Right kidney (tissue), 1 donor: Measurements from ENCODE around the gene PLEKHA7.
"Not testable (repeated sequence)": the region's sequence is repeated elsewhere in the genome, so short reads cannot be mapped to it uniquely, and the experiment has no call there.

Source experiments
- DNase-seq: peaks from one replicate; pipeline ENCODE4 v3.0.0-alpha.2; 2016

The PLEKHA7 gene

DNA sequence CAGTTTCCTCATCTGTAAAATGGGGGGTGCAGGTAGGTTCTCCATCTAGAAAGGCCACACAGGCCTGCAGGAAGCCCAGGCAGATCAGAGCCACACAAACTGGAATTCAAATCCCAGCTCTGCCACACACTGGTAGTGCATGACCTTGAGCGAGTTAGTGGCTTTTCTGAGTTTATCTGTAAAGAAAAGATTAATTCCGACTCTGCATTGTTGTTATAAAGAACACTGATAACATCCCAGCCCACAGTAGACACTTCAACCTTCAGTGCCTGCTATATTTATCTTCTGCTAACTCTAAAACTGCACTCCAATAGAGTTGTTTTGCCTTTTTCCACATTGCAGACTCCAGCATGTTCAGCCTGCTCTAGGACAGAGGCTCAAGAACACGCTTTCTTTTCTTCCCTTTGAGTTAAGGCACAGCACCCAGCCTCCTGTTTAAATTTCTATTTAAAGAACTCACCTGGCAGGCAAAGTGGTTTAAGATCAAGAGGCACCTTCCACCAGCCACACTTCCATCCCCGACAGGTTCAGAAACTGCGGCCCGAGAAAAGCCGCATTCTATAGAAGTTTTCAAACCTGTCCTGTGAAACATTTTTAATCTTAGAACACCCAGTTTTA, 133.9 kb downstream of the PLEKHA7 start:
- DNase-seq = no peak

DNA sequence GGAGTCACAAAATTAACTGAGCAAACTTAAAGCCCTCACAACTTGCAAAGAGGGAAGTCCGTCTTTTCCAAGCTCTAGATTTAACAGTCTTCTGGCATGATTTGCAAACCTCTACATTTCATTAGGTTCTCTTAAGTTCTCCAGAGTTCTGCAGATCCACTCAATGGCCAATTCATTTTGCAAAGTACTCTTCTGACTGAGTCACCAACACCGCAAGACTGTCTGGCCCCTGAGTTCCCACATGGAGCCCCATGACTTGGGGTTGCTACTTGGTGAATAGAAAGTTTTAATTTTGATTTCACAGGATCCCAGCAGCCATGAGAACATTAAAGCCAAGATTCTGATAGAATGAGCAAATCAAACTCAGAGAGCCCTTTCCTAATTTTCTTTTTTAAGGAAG, 134.5 kb downstream of the PLEKHA7 start:
- DNase-seq = no peak

DNA sequence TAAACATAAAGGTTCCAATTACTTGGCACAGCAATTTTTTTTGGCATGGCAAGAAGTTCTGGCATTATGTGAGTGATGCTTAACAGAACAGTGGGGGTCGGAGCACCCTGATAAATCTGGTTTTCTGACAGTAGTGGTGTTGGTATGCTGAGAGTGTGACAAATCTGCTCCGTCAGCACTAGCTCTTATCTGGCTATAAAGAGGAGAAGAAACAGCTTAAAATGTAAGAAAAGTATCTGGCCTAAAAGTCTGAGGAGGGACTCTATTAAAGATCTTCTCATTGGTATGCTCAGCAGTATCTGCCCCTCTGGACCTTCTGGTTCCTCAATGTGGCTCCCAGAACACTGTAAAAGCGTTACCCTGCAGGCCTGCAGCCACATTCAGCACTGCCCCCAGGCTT, 137.4 kb downstream of the PLEKHA7 start:
- no peak for DNase-seq

DNA sequence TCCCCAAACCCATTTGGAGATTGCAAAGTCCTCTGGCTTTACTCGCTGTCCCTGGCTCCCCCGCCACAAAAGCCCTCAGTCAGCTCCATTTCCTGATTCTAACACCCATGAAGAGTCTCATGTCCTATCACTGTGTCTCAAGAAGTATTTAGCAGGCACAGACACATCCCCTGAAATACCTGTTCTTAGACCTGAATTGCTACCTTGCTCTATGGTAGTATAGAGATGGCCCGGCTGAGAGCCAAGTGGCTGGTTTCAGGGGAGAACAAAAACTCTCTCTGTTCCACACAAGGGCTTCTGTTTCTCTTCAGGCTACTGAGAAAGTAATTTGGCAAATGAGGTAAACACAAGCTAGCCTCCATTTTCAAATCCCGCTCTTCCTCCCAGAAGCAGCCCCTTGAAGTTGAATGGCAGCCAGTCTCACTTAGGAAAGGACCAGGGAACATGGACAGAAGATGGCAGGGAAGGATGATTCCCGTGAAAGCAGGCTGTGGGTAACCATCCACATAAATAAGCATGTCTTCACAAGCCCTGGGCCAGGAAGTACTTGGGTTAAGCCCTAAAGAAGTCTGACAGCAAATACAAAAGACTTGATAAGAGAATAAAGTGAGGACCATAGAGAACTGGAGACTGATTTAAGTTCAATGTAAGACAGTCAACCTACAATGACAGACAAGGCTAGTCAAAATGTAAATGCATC, 138.0 kb downstream of the PLEKHA7 start:
- no peak for DNase-seq

DNA sequence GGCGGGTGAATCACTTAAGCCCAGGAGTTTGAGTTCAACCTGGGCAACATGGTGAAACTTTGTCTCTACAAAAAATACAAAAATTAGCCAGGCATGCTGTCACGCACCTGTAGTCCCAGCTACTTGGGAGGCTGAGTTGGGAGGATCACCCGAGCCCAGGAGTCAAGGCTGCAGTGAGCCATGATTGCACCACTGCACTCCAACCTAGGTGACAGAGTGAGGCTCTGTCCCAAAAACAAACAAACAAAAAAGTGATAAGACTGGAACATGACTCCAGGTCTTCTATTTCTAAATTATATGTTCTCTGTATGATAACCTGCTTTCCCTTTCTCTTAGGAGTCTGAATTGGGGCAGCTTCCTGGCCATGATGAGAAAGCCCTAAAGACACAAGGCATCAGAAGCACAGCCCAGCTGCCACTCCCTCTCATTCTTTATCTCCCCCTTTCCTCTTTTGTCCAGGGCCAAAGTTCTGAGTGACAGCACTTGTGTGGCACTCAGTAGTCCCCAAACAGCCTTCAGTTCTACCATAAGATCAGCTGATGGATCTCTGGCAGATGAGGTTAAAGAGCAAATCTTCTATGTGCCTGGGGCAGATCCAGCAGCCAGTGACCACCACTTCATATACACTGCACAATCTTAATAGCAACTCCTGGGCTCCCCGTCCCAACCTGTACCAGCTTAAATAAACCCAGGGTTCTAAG, 139.8 kb downstream of the PLEKHA7 start:
- DNase-seq = no peak

DNA sequence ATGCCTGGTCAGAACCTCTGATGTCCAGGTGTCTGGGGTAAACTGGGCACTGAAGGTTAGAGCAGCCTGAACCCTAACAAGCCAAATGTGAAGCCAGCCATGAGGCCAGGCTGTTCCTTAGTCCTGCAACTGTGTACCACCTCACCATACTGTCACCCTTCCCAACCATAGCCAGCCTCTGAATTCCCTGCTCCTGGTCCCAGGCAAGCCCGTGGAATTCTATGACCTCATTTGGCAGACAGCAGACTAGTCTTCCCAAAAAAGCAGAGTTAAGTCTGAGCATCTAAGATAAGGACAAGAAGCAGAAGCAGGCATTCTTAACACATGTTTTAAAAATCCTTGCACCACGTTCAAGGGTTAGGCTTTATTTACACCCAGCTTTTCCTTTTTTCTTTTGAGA, 140.9 kb downstream of the PLEKHA7 start:
- DNase-seq = no peak

DNA sequence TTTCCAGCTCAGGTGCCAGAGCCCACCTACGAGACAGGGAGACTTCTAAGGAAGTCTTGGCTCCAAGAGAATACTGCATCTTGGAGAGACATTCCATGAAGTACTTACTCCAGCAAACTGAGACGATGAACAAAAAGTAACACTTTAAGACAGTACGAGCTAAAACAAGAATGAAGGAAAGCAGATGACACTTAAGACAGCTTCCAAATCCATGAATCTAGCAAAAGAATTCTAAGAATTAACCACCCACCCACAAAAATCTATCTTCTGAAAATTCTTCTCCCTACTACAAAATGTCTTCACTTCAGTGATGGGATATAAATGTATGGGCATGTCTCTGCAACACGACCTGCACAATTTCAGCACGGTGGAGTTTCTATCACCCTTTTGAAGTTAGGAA, 142.8 kb downstream of the PLEKHA7 start:
- no peak for DNase-seq

DNA sequence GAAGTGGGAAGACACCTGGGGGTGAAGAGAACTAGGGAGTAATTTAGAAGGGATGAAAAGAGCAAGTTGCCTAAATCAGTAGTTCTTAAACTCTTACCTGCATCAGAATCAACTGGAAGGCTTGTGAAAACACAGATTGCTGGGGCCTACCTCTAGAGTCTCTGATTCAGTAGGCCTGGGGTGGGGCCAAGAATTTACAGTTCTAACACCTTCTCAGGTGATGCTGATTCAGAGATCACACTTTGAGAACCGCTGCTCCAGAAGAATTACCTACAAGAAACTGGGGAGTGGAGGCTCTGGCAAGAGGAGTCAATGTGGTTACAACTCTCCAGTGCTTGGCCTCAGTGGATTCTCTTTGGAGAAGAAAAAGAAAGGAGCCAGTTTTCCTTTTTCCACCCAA, 147.1 kb downstream of the PLEKHA7 start:
- DNase-seq = no peak

DNA sequence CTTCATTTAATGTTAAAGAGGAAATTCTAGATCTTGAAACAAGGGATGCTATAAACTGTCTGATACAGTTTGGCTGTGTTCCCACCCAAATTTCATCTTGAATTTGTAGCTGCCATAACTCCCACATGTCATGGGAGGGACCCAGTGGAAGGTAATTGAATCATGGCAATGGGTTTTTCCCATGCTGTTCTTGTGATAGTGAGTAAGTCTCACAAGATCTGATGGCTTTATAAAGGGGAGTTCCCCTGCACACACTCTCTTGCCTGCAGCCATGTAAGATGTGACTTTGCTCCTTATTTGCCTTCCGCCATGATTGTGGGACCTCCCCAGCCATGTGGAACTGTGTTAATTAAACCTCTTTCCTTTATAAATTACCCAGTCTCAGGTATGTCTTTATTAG, 149.8 kb downstream of the PLEKHA7 start:
- DNase-seq = not testable (repeated sequence)

DNA sequence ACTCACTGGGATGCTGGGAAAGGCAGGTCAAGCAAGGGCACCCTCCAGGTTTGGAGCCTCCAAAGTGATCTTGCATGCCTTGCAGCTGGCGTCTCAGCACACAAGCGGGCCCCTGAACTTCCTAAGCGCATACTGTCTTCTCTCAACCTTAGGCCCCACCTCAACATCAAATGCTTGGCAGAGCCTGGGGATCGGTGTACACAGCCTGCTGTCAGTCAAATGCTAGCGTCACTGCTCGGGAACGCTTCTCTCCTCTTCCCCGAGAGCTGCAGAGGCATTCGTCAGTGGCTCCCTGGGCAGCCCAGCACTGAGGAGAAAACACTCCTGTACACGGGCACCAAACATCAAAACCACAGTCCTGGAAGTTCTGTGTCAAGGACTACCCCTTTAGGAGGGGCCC, 150.8 kb downstream of the PLEKHA7 start:
- DNase-seq = no peak

DNA sequence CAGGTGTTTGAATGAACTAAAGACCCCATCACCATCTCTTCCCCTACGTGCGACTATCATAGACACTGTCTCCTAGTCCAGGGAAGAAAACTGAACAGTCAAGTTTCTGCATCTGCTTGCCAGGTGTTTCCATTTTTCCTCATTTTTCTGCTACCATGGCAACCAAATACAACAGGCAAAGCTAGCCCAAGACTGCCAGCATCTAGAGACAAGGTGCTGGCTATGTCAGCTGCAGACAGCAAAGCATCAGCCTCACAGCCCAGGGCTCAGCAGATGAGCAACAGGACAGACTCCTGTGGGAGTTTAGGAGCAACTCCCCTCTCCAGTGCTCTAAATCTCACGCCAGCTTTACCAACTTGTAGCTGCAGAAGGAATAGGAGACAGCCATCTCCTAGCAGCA, 151.5 kb downstream of the PLEKHA7 start:
- no peak for DNase-seq

DNA sequence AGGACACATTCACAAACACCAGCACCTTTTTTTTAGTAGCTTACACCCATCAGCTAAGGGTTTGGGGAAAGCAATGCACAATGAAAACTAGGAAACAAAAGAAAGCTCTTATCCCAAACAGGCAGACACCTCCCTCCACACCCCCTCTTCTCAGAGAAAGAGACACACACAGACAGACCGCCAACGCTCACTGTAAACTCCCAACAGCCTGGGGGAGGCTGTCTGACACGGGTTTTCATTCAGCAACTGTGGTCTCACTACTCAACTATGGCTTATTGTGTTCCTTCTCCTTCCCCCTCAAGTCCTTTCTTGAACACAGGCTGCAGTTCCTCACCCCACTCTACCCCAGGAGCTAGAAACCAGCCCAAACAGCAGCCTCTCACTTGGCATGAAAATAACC, 152.4 kb downstream of the PLEKHA7 start:
- no peak for DNase-seq

DNA sequence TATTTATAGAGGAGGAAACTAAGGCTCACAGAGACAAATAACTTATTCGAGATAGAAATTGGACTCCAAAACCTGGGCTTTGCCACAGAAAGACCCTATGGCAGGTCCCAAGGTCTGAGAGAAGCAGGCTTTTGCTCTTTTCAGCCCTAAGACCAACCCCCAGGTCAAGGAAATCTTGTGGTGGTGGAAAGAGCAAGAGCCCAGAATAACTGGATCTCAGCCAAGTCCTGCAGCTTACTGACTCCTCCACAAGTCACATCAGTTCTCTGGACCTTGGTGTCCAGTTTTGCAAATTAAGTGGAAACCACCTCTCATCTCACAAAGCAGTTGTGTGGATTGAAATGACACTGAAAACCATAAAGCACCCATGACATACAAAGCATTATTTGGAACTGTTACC, 153.6 kb downstream of the PLEKHA7 start:
- DNase-seq = no peak

DNA sequence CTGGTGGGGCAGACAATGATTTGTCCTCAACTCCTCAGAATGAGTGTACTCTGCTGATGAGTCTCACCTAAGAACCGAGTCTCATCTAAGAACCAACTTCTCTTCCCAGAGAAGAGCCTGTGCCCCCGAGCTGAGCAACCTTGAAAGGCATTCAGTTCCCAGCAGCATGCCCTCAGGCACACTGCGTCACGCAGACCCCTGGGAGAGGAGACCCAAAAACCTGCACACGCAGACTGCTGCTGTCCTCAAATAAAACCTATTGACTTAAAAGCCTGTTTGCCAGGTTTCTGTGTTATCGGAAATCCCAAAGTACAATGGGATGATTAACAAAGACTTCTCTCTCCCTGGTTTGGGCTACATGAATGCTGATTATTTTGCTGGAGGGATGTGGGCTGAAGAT, 154.6 kb downstream of the PLEKHA7 start:
- no peak for DNase-seq

DNA sequence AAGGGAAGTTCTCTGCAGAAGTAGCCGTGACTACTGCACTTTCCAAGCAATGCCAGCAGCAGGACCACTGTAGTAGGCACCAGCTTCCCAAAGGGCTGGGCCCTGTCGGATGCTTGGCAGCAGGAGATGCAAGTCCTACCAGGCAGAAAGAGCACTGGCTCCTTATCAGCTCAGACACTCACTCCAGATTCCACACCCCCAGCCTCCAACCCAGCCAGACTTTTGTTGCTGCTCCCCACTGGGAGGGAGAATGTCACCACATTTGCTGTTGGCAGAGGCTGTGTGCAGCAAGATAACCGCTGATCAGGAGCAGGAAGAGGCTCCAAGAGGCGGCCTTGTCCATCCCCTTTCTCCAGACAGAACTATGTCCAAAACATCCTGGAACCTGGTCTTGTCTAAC, 157.0 kb downstream of the PLEKHA7 start:
- DNase-seq = no peak

DNA sequence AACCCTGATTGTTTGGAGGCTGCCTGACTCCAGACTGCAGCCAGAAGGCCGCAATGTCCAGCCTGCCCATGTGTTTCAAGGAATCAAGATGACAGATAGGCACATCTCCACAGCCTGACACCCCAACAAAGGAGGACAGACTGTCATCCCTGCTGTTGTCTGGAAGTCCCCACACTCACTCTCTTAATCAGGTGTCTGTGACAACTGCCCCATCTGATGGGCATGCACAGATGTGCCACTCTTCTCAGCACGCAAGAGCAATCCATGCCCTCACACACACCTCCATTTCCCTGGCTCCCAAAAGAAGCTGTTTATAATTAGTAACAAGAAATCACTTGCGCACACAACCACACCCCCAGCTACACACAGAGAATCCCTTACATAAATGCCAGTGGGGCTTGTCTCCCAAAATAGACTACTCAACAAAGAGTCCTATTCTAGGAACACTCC, 158.2 kb downstream of the PLEKHA7 start:
- no peak for DNase-seq

DNA sequence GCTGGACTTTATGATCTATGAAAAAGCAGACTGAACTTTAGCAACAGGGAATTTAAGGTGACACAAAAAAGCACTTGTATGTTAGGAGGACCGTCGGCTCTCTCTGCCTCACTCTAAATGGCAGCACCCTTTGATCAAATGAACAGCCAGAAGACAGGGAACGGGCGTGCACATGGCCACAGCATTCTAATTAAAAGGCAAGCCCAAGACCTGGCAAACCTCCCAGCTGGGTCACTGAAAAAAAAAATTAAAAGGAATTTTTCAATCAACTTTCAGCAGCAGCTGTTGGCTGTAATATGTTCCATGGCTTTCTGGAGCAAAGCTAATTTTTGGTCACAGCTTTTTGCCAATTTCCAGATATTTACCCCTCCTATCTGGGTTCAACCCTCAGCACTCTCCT, 159.2 kb downstream of the PLEKHA7 start:
- DNase-seq = no peak

DNA sequence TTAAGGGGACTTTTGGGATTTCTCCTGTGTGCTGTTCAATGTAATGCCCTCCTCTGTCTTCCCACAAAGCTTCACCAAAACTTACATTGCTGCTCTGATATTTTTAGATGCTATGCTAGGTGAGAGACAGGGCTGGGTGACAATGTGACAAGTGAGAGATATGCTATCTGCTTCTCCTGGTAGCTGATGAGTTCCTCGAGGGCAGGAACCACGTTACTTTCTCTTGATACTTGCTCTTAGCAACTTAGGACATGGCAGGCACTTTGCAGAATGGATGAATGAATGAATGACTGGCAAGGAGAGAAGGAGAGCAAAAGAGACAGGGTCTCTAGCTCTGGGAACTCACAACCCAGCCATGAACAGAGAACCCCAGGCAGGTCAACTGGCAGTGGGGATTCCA, 160.4 kb downstream of the PLEKHA7 start:
- DNase-seq = no peak

DNA sequence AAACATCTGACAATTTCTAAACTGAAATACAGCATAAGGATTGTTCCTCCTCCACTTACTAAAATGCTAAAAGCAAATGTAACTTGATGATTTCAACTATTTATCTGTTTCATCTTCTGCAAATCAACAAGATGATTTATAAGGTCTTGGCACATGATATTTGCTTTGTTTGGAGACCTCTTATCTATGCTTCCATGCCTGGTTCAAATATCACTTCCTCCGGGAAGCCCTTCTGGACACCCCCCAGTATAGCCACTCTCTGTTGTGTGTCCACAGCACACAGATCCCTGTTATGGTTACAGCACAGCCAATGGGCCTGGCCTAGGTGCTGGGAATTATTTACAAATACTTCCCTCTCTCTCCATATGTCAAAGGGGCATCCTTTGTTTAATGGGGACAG, 160.9 kb downstream of the PLEKHA7 start:
- DNase-seq = no peak

DNA sequence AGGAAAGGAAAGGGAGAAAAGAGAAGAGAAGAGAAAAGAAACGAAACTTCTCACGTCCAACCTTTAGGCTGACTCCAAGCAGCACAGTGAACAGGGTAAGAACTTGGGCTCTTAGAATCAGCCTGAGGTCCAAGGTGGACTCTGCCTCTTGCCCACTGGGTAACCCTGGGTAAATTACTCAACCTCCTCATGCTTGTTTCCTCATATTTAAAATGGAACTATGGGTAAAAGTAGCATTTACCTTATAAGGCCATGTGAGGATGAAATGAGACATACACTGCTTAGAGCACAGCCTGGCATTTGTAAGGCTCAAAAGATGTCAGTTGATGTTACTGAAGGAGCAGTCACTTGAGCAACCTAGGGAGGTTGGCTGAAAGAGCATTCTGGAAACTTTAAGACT, 167.9 kb downstream of the PLEKHA7 start:
- DNase-seq = no peak

DNA sequence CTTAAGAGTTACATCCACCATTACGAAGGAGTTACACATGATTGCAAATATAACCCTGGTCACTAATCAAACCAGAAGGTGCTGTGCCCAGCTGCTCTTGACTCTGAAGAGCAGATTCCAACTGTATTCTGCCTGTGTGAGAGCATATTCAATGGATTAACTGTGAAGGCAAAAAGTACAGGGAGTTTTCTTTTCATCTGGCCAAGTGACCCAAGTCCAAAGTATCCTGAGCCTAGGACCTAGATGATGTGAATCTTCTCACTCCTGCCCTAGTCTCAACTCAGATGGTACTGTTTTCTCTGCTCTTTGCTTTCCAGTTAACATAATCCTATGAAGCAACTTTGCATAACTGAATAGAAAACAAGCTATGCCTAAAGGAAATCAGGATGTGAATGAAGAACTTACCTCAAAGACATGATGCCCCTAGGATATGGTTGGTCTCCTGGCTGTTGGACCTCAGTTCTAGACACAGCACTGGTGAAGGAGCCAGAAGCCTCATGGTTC, 169.9 kb downstream of the PLEKHA7 start:
- DNase-seq = no peak

DNA sequence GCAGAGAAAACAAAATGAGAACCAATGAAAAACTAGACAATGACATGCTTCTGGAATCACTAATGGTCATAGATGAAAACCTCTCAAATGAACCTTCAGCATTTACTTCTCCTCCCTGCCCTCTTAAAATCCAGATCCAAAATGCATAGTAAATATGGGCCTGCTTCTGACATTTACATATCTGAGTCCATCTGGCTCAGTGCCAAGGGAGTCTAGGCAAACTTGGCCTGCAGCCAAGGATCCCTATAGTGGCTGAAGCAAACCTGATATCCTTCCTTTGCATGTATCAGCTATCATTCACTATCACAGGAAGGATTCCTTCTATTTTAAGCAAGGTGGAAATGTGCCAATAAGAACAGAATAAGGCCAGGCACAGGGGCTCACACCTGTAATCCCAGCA, 170.9 kb downstream of the PLEKHA7 start:
- DNase-seq = no peak

DNA sequence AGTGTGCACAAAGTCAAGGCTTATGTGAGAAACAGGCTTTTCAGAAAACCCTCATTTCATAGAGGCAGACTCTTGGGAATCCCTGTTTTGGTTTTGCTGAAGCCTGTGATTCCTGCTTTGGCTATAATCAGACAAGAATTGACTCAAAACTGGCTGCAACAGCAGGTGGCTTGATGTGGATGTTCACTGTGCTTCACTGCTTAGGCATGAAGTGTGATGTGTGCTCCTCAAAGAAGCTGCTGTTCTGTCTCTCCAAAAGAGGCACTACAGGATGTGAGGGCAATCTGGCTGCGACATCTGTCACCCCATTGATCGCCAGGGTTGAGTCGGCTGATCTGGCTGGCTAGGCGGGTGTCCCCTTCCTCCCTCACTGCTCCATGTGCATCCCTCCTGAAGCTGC, 172.2 kb downstream of the PLEKHA7 start:
- no peak for DNase-seq

DNA sequence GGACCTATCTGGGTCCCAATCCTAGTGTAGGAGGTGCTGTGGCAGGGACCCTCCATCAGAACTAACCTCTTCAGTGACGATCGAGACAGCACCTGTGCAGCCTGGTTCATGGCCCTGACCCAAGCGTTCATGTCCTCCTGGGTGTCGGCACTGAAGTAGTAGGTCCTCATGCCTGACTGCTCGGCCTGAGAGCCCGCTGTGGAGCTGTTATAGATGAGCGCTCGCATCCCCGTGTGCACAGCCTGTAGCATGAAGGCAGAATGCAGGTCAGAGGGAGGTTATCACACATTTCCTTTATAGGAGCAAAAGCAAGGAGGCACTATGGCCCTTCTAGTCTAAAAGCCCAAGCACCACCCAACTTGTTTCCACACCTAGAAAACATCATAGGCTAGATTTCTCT, 172.7 kb downstream of the PLEKHA7 start:
- no peak for DNase-seq
